ENCODE measurements around the gene CDH22. TPM values are rescaled to one million over a fixed set of nuclear protein-coding genes. Genes with fewer than 3 reads are reported as not detected.

CDH22 gene
- total RNA-seq, 1 donor from 2014 or later: 0.14 TPM

DNA sequence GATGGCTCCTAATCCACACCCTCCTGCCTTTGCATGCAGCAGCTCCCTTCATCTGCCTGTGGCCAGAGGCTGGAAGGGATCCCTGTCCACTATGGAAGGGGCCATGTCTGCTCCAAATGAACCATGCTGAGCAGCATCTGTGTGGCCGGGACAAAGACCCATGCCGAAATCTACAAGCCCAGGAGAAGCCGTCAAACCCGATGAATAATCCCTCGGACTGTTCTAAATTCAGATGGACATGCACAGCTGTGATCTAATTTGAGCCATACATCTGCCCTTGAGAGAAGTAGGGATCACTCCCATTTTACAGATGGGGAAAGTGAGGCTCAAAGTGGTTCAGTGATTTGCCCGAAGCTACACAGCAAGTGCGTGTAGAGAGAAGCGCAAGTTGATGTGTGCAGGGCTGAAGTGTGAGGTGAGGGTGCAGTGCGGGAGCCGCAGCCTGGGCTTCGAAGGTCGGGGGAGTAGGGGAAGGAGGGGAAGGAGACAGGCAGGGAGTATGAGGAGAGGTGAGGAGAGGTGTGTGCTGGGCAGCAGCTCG lies 22.6 kb upstream of the CDH22 start:
- no peaks in the 10 kb centered on the region for H3K9me3 Mint-ChIP-seq (ENCODE audit: low read depth)
- no peaks in the 10 kb centered on the region for H3K4me1 Mint-ChIP-seq (ENCODE audit: low read depth)
- no peak overlapping the region for H3K27ac Mint-ChIP-seq
- DNase-seq (ENCODE audit: low spot score, unreplicated experiment): no peak
- H3K4me3 Mint-ChIP-seq (ENCODE audit: low read depth): no peak overlapping the region
- TF ChIP-seq, protein P1, sequence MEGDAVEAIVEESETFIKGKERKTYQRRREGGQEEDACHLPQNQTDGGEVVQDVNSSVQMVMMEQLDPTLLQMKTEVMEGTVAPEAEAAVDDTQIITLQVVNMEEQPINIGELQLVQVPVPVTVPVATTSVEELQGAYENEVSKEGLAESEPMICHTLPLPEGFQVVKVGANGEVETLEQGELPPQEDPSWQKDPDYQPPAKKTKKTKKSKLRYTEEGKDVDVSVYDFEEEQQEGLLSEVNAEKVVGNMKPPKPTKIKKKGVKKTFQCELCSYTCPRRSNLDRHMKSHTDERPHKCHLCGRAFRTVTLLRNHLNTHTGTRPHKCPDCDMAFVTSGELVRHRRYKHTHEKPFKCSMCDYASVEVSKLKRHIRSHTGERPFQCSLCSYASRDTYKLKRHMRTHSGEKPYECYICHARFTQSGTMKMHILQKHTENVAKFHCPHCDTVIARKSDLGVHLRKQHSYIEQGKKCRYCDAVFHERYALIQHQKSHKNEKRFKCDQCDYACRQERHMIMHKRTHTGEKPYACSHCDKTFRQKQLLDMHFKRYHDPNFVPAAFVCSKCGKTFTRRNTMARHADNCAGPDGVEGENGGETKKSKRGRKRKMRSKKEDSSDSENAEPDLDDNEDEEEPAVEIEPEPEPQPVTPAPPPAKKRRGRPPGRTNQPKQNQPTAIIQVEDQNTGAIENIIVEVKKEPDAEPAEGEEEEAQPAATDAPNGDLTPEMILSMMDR (IDR thresholded peaks at IDR 0.05; ENCODE audit: unreplicated experiment): no peak
- no peaks in the 10 kb centered on the region for H3K36me3 Mint-ChIP-seq (ENCODE audit: insufficient read depth)
- H3K27me3 Mint-ChIP-seq: peaks cover 22% of the 10 kb centered on the region

DNA sequence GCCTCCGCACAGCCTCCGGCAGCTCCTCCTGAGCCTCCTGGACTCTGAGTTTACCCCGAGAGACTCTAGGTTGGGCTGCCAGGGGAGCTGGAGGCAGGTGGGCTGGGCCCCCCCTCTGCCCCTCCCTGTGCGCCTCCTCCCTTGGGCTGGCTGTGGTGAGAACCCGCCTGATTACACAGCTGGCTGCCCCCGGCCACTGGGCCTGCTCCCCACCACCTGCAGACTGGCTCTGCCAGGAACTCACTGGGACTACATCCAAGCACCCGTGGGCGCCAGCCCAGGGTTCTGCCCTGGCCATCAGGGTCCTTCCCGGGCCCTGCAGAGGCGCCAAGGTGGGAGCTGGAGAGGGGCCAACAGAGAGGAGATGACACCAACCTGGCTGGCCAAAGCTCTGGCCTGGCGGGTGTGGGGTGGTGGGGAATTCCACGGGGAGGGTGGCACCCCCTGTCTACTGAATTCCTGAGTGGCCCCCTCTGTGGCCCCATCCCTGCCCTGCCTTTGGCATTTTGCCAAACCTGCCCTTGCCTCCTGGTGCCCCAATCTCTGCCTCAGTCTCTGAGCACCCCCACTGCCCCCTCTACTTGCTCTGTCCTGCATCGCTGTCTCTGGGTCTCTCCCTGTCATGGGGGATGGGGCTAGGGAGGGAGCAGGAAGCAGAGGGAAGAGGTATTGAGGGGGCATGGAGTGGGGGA lies 21.9 kb upstream of the CDH22 start:
- TF ChIP-seq, protein P1 (IDR thresholded peaks at IDR 0.05; ENCODE audit: unreplicated experiment): no peak
- Mint-ChIP-seq H3K27me3 (peaks cover 20% of the 10 kb centered on the region), H3K4me3 (ENCODE audit: low read depth) (no peak overlapping the region), H3K9me3 (ENCODE audit: low read depth) (no peaks in the 10 kb centered on the region), H3K36me3 (ENCODE audit: insufficient read depth) (no peaks in the 10 kb centered on the region), H3K27ac (no peak overlapping the region), H3K4me1 (ENCODE audit: low read depth) (no peaks in the 10 kb centered on the region)
- DNase-seq (ENCODE audit: low spot score, unreplicated experiment): no peak

DNA sequence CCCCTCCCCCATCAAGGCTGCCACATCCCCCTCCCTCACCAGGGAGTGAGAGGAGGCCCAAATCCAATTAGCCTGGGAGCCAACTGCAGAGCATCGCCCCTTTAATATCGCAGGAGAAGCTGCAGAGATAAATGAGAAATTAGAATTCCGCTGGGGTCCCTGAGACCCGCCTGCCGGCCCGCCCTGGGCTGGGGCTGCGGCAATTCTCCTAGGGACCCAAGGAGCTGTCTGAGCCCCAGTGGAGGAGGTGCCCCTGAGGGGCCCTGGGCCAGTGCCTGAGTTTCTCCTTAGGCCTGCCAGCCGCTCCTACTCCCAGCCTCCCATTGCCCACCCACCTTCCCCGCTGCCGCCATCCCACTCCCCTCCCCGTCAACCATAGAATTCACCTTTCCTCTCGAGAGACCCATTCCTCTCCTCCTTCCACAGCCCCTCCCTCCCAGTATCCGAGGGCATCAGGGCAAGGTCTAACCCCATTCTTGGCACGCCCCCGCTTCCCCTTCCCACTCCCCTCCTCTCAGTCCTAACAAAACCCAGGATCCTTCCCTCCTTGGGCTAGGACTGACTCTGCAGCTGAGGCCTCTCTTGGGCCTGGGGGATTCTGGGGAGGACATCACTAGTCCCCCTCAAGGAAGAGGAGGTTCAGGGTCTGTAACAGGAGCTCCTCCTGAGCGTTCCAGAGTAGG lies 20.0 kb upstream of the CDH22 start:
- Mint-ChIP-seq H3K36me3 (ENCODE audit: insufficient read depth) (no peaks in the 10 kb centered on the region), H3K27me3 (peaks cover 17% of the 10 kb centered on the region), H3K4me3 (ENCODE audit: low read depth) (no peak overlapping the region), H3K4me1 (ENCODE audit: low read depth) (no peaks in the 10 kb centered on the region), H3K27ac (no peak overlapping the region), H3K9me3 (ENCODE audit: low read depth) (no peaks in the 10 kb centered on the region)
- TF ChIP-seq, protein P1 (IDR thresholded peaks at IDR 0.05; ENCODE audit: unreplicated experiment): no peak
- no peak for DNase-seq (ENCODE audit: low spot score, unreplicated experiment)

DNA sequence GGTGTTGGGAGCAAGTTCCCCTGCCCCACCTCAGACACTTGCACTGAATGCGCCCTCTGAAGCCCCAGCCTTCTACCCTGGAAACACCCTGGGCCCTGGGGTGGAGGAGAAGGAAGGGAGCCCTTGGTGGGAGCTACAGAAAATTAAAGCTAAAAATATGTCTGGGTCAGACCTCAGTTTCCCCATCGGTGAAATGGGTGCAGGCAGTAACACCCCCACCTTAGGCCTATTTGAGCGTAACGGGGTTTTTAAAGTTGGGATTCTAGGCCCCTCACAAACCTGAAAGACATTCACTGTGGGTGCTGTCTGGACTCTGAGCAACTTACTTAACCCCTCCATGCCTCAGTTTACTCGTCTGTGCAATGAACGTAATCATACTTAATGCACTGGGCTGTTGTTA lies 19.3 kb upstream of the CDH22 start:
- no peaks in the 10 kb centered on the region for H3K4me1 Mint-ChIP-seq (ENCODE audit: low read depth)
- H3K36me3 Mint-ChIP-seq (ENCODE audit: insufficient read depth): no peaks in the 10 kb centered on the region
- H3K27me3 Mint-ChIP-seq: peaks cover 19% of the 10 kb centered on the region
- DNase-seq (ENCODE audit: low spot score, unreplicated experiment): no peak
- no peak overlapping the region for H3K4me3 Mint-ChIP-seq (ENCODE audit: low read depth)
- TF ChIP-seq, protein P1 (IDR thresholded peaks at IDR 0.05; ENCODE audit: unreplicated experiment): no peak
- no peak overlapping the region for H3K27ac Mint-ChIP-seq
- H3K9me3 Mint-ChIP-seq (ENCODE audit: low read depth): no peaks in the 10 kb centered on the region

DNA sequence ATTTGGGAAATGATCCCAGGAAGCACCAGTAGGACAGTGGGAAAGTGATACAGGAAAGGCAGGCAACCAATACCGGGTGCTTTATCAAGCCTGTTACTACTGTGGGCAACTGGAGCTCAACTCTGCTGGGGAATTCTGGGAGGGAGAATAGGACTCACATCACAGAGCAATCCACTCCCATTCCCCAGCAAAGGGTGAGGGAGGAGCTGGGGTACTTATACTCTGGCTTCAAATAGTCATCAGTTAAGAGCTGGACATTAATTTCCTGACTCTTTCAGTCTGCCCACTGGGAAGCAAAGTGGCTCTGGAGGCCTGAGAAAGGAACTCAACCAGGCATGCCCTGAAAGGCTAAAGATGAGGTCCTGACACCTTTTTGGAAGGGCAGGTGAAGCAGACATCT lies 17.5 kb upstream of the CDH22 start:
- H3K27ac Mint-ChIP-seq: no peak overlapping the region
- no peaks in the 10 kb centered on the region for H3K4me1 Mint-ChIP-seq (ENCODE audit: low read depth)
- no peaks in the 10 kb centered on the region for H3K9me3 Mint-ChIP-seq (ENCODE audit: low read depth)
- TF ChIP-seq, protein P1 (IDR thresholded peaks at IDR 0.05; ENCODE audit: unreplicated experiment): no peak
- H3K4me3 Mint-ChIP-seq (ENCODE audit: low read depth): no peak overlapping the region
- no peaks in the 10 kb centered on the region for H3K36me3 Mint-ChIP-seq (ENCODE audit: insufficient read depth)
- no peak for DNase-seq (ENCODE audit: low spot score, unreplicated experiment)
- H3K27me3 Mint-ChIP-seq: peaks cover 28% of the 10 kb centered on the region

All from progenitor cell of endocrine pancreas (in vitro differentiated cells).